Inflammatory macrophage treated with lipopolysaccharide for 4 hours (primary cell): ENCODE results near the gene RFX2.

Experiments used
- DNase-seq: peaks from one replicate; pipeline ENCODE4 v3.0.0-alpha.2; 2020

RFX2 gene

GRCh38 chr19:6058518-6059201 lies 51.6 kb downstream of the RFX2 start:
- no peak for DNase-seq

- no peak for DNase-seq
These were observed 52.4 kb downstream of the RFX2 start for GRCh38 chr19:6057651-6058517.

- peak; percentile 91 for DNase-seq
These were observed 53.3 kb downstream of the RFX2 start for GRCh38 chr19:6056801-6057650.

- no peak for DNase-seq
These were observed 54.0 kb downstream of the RFX2 start for GRCh38 chr19:6056282-6056741.

- peak; percentile 33 for DNase-seq
These were observed 55.1 kb downstream of the RFX2 start for GRCh38 chr19:6055013-6055795.

- peak; percentile 72 for DNase-seq
These were observed 61.4 kb downstream of the RFX2 start for GRCh38 chr19:6048793-6049405.

GRCh38 chr19:6048348-6048747 lies 62.0 kb downstream of the RFX2 start:
- DNase-seq, result no peak

GRCh38 chr19:6047741-6048251 lies 62.5 kb downstream of the RFX2 start:
- DNase-seq, result no peak

GRCh38 chr19:6047256-6047655 lies 63.0 kb downstream of the RFX2 start:
- DNase-seq, result no peak

- no peak for DNase-seq
These were observed 65.2 kb downstream of the RFX2 start for GRCh38 chr19:6045108-6045507.

GRCh38 chr19:6044056-6044805 lies 66.1 kb downstream of the RFX2 start:
- no peak for DNase-seq

- DNase-seq, result no peak
These were observed 67.2 kb downstream of the RFX2 start for GRCh38 chr19:6042776-6043726.

GRCh38 chr19:6041991-6042481 lies 68.3 kb downstream of the RFX2 start:
- no peak for DNase-seq

GRCh38 chr19:6041071-6041470 lies 69.2 kb downstream of the RFX2 start:
- DNase-seq, result no peak

- no peak for DNase-seq
These were observed 70.6 kb downstream of the RFX2 start for GRCh38 chr19:6039566-6040225.

- no peak for DNase-seq
These were observed 71.5 kb downstream of the RFX2 start for GRCh38 chr19:6038634-6039405.

GRCh38 chr19:6035026-6035425 lies 75.3 kb downstream of the RFX2 start:
- DNase-seq, result no peak

- no peak for DNase-seq
These were observed 75.8 kb downstream of the RFX2 start for GRCh38 chr19:6034512-6034911.
